ENCODE data around the gene TLN1. TPM values are rescaled to one million over a fixed set of nuclear protein-coding genes. Genes with fewer than 3 reads are reported as not detected.

Gene TLN1
- total and polyA plus RNA-seq, 2 of the 8 experiments (the other 6 are each of a cell fraction or from before 2014, with no cell fraction given) = 28.1 to 90.1 TPM

GRCh38 chr9:35741740-35742139, 9.7 kb upstream of the TLN1 start:
- H2BK12ac ChIP-seq (ENCODE audit: low read depth, low read length) = no peak overlapping the region
- H3K9me3 ChIP-seq (ENCODE audit: insufficient read depth in 2 of 2, low read depth in 1 of 2, low read length in 1 of 2) = no peaks in the 10 kb centered on the region; a peak in 1 of 4 replicates
- no peak overlapping the region for H3K14ac ChIP-seq (ENCODE audit: insufficient read length)
- no peak overlapping the region for H3K4me3 ChIP-seq (ENCODE audit: extremely low read depth in 1 of 4, insufficient read depth in 2 of 4, low read depth in 3 of 4, low read length in 4 of 4)
- H3K79me1 ChIP-seq (ENCODE audit: low read depth, low read length) = peaks cover 5% of the 10 kb centered on the region; the same call in 1 of the 2 replicates
- FAIRE-seq (no peak), DNase-seq (ENCODE audit: low read depth in 1 of 2, low spot score in 2 of 2) (no peak)
- no peak overlapping the region for H3K23ac ChIP-seq (ENCODE audit: insufficient read length)
- H2AFZ ChIP-seq (ENCODE audit: low read length) = no peak overlapping the region
- TF ChIP-seq TAF7 (optimal IDR thresholded peaks at IDR 0.05; ENCODE audit: borderline replicate concordance, low read depth, low read length) (no peak), POLR2A (IDR thresholded peaks at IDR 0.05; ENCODE audit: control extremely low read depth in 1 of 2, low read depth in 2 of 2, low read length in 2 of 2) (0 out of 3 replicates have a peak, but pooled peaks of 1 of the 2 experiments have one; percentile 19)
- no peak overlapping the region for H2BK120ac ChIP-seq (replicated peaks; ENCODE audit: low read depth, low read length)
- H3K4me1 ChIP-seq (replicated peaks in 1 of 4; ENCODE audit: control insufficient read depth in 3 of 4, insufficient read depth in 4 of 4, low read length in 3 of 4) = no peaks in the 10 kb centered on the region
- no peak overlapping the region for H3K4ac ChIP-seq (replicated peaks; ENCODE audit: insufficient read length, low read depth, low read length)
- peaks cover 3 to 19% of the 10 kb centered on the region in 2 experiments for H3K79me2 ChIP-seq (ENCODE audit: control insufficient read depth in 1 of 2, insufficient read depth in 2 of 2, low read length in 2 of 2)
- H2AK5ac ChIP-seq (ENCODE audit: low read depth, low read length) = no peak overlapping the region
- H3K4me2 ChIP-seq (ENCODE audit: insufficient read depth in 1 of 2, low read depth in 2 of 2, low read length in 2 of 2) = no peak overlapping the region
- no peaks in the 10 kb centered on the region for H3K27me3 ChIP-seq (replicated peaks in 1 of 4; ENCODE audit: control insufficient read depth in 3 of 4, extremely low read depth in 1 of 4, insufficient read depth in 3 of 4, low read length in 3 of 4)
- H4K8ac ChIP-seq (ENCODE audit: extremely low read depth, insufficient read depth, low read length) = no peak overlapping the region
- H4K20me1 ChIP-seq (replicated peaks in 1 of 2; ENCODE audit: control insufficient read depth in 1 of 2, insufficient read depth in 2 of 2, low read length in 2 of 2) = peaks cover 6 to 27% of the 10 kb centered on the region in 2 experiments
- H3K18ac ChIP-seq (ENCODE audit: extremely low read depth, low read length) = no peak overlapping the region
- H2BK20ac ChIP-seq (ENCODE audit: low read length) = no peak overlapping the region
- no peaks in the 10 kb centered on the region; the same call in 1 of the 2 replicates for H3K23me2 ChIP-seq (ENCODE audit: low read depth, low read length)
- no peak overlapping the region for H3K56ac ChIP-seq (replicated peaks; ENCODE audit: insufficient read length, low read depth, low read length)
- no peak overlapping the region for H3K9ac ChIP-seq (replicated peaks in 1 of 4; ENCODE audit: extremely low read depth in 1 of 4, low read depth in 3 of 4, low read length in 3 of 4)
- no peak overlapping the region for H3K27ac ChIP-seq (ENCODE audit: low read depth, low read length)
- peaks cover 34 to 77% (median 65%) of the 10 kb centered on the region in 4 experiments for H3K36me3 ChIP-seq (ENCODE audit: control insufficient read depth in 2 of 4, insufficient read depth in 4 of 4, low read length in 3 of 4)
- ChIA-PET CTCF (ENCODE audit: partially characterized antibody) (interaction anchor here (1.0 to 6.0 kb wide), 4 partner anchors 12 to 36 kb away, joined by 3 to 49 read pairs (median 3); partner anchors contain the start of genes CREB3, MSMP and TLN1), POLR2A (ENCODE audit: partially characterized antibody) (interaction anchor here (0.5 to 4.8 kb wide), 8 partner anchors 6 to 102 kb away, joined by 3 to 35 read pairs (median 4); partner anchors contain the start of genes CREB3, GBA2, HINT2 and RGP1)
- 95% methylated on average over 7 of the region's 7 CpGs; no CpG with 5 or more reads in 1 of the 2 experiments for WGBS, 2 experiments (ENCODE audit: extremely low coverage in 1 of 2, insufficient coverage in 1 of 2, insufficient read length in 1 of 2, insufficient replicate concordance in 2 of 2, low coverage in 1 of 2, low lambda C conversion rate in 2 of 2, missing lambda C conversion rate in 1 of 2)
- H2BK15ac ChIP-seq (ENCODE audit: low read length) = no peak overlapping the region
- H2BK5ac ChIP-seq (ENCODE audit: low read depth, low read length) = no peak overlapping the region
- H4K5ac ChIP-seq (ENCODE audit: insufficient read length, low read depth, low read length) = no peak overlapping the region
- H4K91ac ChIP-seq (replicated peaks; ENCODE audit: insufficient read length, low read length) = no peak overlapping the region
